ENCODE results near the gene NSUN3.
"Not testable (repeated sequence)": the region's sequence is repeated elsewhere in the genome, so short reads cannot be mapped to it uniquely, and the experiment has no call there.

NSUN3 gene

GRCh38 chr3:94062513-94063404 lies at the start of gene NSUN3, which contains the start of gene DHFR2:
Gene NSUN3 (plus strand): TSS chr3:94063061. CDS start chr3:94063127, 66 bp downstream.
Gene DHFR2 (minus strand): TSS chr3:94062916. CDS start chr3:94061511, 1,405 bp downstream.
- Mint-ChIP-seq H3K4me1 (peaks cover 37% of the 10 kb centered on the region), H3K4me3 (peak within 1 kb of the TSS; percentile 99), H3K36me3 (peaks cover 28% of the 10 kb centered on the region), H3K27ac (peak within 1 kb of the TSS; percentile 100), H3K27me3 (no peaks in the 10 kb centered on the region), H3K9me3 (no peaks in the 10 kb centered on the region)
- peak; percentile 97 for ATAC-seq

- H3K27me3 Mint-ChIP-seq = no peaks in the 10 kb centered on the region
- no peak overlapping the region for H3K4me3 Mint-ChIP-seq
- no peak overlapping the region for H3K27ac Mint-ChIP-seq
- H3K9me3 Mint-ChIP-seq = no peaks in the 10 kb centered on the region
- ATAC-seq = no peak
- peaks cover 24% of the 10 kb centered on the region for H3K36me3 Mint-ChIP-seq
- peaks cover 8% of the 10 kb centered on the region for H3K4me1 Mint-ChIP-seq
Observed at GRCh38 chr3:94015025-94015424, 47.8 kb upstream of the NSUN3 start.

GRCh38 chr3:94019659-94020058 lies 43.2 kb upstream of the NSUN3 start:
- Mint-ChIP-seq H3K9me3 (no peaks in the 10 kb centered on the region), H3K4me1 (peaks cover 6% of the 10 kb centered on the region), H3K4me3 (no peak overlapping the region), H3K36me3 (no peaks in the 10 kb centered on the region), H3K27ac (no peak overlapping the region), H3K27me3 (no peaks in the 10 kb centered on the region)
- ATAC-seq = no peak

- Mint-ChIP-seq H3K9me3 (no peaks in the 10 kb centered on the region), H3K36me3 (no peaks in the 10 kb centered on the region), H3K27ac (no peak overlapping the region), H3K4me1 (no peaks in the 10 kb centered on the region), H3K27me3 (no peaks in the 10 kb centered on the region), H3K4me3 (no peak overlapping the region)
- ATAC-seq = no peak
Observed at GRCh38 chr3:94020293-94020692, 42.6 kb upstream of the NSUN3 start.

GRCh38 chr3:94024385-94024784 lies 38.5 kb upstream of the NSUN3 start:
- no peaks in the 10 kb centered on the region for H3K9me3 Mint-ChIP-seq
- H3K27ac Mint-ChIP-seq = no peak overlapping the region
- no peak for ATAC-seq
- no peaks in the 10 kb centered on the region for H3K27me3 Mint-ChIP-seq
- H3K4me1 Mint-ChIP-seq = no peaks in the 10 kb centered on the region
- H3K4me3 Mint-ChIP-seq = no peak overlapping the region
- H3K36me3 Mint-ChIP-seq = no peaks in the 10 kb centered on the region

- H3K27ac Mint-ChIP-seq = no peak overlapping the region
- no peak for ATAC-seq
- H3K27me3 Mint-ChIP-seq = no peaks in the 10 kb centered on the region
Observed at GRCh38 chr3:94026623-94027022, 36.2 kb upstream of the NSUN3 start.

GRCh38 chr3:94028093-94028837 lies 34.6 kb upstream of the NSUN3 start, which contains the start of gene STX19:
Gene STX19 (minus strand): TSS chr3:94028597. CDS start chr3:94015269, 13,328 bp downstream.
- H3K27ac Mint-ChIP-seq = no peak within 1 kb of the TSS
- H3K27me3 Mint-ChIP-seq = no peaks in the 10 kb centered on the region
- no peaks in the 10 kb centered on the region for H3K9me3 Mint-ChIP-seq

More at GRCh38 chr3:94026623-94027022, 36.2 kb upstream of the NSUN3 start:
- Mint-ChIP-seq H3K36me3 (no peaks in the 10 kb centered on the region), H3K4me3 (no peak overlapping the region), H3K4me1 (no peaks in the 10 kb centered on the region), H3K9me3 (no peaks in the 10 kb centered on the region)

GRCh38 chr3:94036909-94037507 lies 25.9 kb upstream of the NSUN3 start:
- ATAC-seq = no peak
- Mint-ChIP-seq H3K4me1 (no peaks in the 10 kb centered on the region), H3K27ac (no peak overlapping the region), H3K36me3 (peaks cover 14% of the 10 kb centered on the region), H3K9me3 (no peaks in the 10 kb centered on the region), H3K27me3 (no peaks in the 10 kb centered on the region), H3K4me3 (no peak overlapping the region)

More at GRCh38 chr3:94028093-94028837, 34.6 kb upstream of the NSUN3 start, which contains the start of gene STX19:
- no peak within 1 kb of the TSS for H3K4me3 Mint-ChIP-seq
- no peak for ATAC-seq
- H3K36me3 Mint-ChIP-seq = peaks cover 6% of the 10 kb centered on the region
- no peaks in the 10 kb centered on the region for H3K4me1 Mint-ChIP-seq

- Mint-ChIP-seq H3K36me3 (peaks cover 19% of the 10 kb centered on the region), H3K4me3 (no peak overlapping the region), H3K27ac (no peak overlapping the region), H3K9me3 (peaks cover 2% of the 10 kb centered on the region), H3K27me3 (no peaks in the 10 kb centered on the region), H3K4me1 (no peaks in the 10 kb centered on the region)
- no peak for ATAC-seq
Observed at GRCh38 chr3:94043285-94043684, 19.6 kb upstream of the NSUN3 start.

- not testable (repeated sequence) for ATAC-seq, H3K4me3 Mint-ChIP-seq, H3K4me1 Mint-ChIP-seq, H3K9me3 Mint-ChIP-seq, H3K27me3 Mint-ChIP-seq, H3K27ac Mint-ChIP-seq
- peaks cover 19% of the 10 kb centered on the region for H3K36me3 Mint-ChIP-seq
Observed at GRCh38 chr3:94044100-94044936, 18.5 kb upstream of the NSUN3 start.

GRCh38 chr3:94046533-94046932 lies 16.3 kb upstream of the NSUN3 start:
- H3K4me3 Mint-ChIP-seq = no peak overlapping the region
- ATAC-seq = no peak
- H3K36me3 Mint-ChIP-seq = peaks cover 19% of the 10 kb centered on the region
- H3K4me1 Mint-ChIP-seq = no peaks in the 10 kb centered on the region
- H3K9me3 Mint-ChIP-seq = peaks cover 2% of the 10 kb centered on the region
- no peak overlapping the region for H3K27ac Mint-ChIP-seq
- no peaks in the 10 kb centered on the region for H3K27me3 Mint-ChIP-seq

GRCh38 chr3:94049267-94049666 lies 13.6 kb upstream of the NSUN3 start:
- Mint-ChIP-seq H3K27ac (no peak overlapping the region), H3K27me3 (no peaks in the 10 kb centered on the region), H3K4me3 (no peak overlapping the region), H3K4me1 (no peaks in the 10 kb centered on the region), H3K36me3 (peaks cover 11% of the 10 kb centered on the region), H3K9me3 (no peaks in the 10 kb centered on the region)
- no peak for ATAC-seq

GRCh38 chr3:94050546-94050945 lies 12.3 kb upstream of the NSUN3 start:
- Mint-ChIP-seq H3K9me3 (no peaks in the 10 kb centered on the region), H3K36me3 (peaks cover under 1% of the 10 kb centered on the region), H3K27ac (no peak overlapping the region), H3K4me3 (no peak overlapping the region), H3K4me1 (no peaks in the 10 kb centered on the region), H3K27me3 (no peaks in the 10 kb centered on the region)
- ATAC-seq = no peak

- peaks cover 23% of the 10 kb centered on the region for H3K4me1 Mint-ChIP-seq
- no peak for ATAC-seq
- peaks cover 14% of the 10 kb centered on the region for H3K36me3 Mint-ChIP-seq
Observed at GRCh38 chr3:94061297-94061696, 1.6 kb upstream of the NSUN3 start.

More at GRCh38 chr3:94061297-94061696, 1.6 kb upstream of the NSUN3 start:
- Mint-ChIP-seq H3K9me3 (no peaks in the 10 kb centered on the region), H3K4me3 (no peak overlapping the region), H3K27me3 (no peaks in the 10 kb centered on the region), H3K27ac (no peak overlapping the region)
